Measurements from ENCODE around the gene CLK3.

DNA sequence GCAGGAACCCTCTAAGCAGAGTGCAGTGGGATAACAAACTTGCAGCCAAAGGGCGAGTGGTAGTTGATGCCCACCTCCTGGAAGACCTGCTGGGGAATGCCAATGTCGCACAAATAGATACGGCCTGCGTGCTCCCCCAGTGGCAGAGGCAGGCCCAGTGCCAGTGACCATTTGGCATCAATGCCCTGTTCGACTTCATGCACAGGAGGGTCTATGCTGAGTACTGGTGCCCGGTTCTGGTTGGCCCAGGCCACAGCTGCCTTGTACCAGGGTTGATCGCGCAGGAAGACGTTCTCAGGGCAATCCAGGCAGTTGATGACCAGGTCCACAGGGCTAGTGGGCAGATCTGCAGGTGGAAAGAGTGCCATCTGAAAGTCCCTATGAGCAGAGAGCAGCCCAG lies 17.0 kb downstream of the CLK3 start:
- TF ChIP-seq POLR2A (IDR thresholded peaks at IDR 0.05) = no peak
- TF ChIP-seq, protein P1, sequence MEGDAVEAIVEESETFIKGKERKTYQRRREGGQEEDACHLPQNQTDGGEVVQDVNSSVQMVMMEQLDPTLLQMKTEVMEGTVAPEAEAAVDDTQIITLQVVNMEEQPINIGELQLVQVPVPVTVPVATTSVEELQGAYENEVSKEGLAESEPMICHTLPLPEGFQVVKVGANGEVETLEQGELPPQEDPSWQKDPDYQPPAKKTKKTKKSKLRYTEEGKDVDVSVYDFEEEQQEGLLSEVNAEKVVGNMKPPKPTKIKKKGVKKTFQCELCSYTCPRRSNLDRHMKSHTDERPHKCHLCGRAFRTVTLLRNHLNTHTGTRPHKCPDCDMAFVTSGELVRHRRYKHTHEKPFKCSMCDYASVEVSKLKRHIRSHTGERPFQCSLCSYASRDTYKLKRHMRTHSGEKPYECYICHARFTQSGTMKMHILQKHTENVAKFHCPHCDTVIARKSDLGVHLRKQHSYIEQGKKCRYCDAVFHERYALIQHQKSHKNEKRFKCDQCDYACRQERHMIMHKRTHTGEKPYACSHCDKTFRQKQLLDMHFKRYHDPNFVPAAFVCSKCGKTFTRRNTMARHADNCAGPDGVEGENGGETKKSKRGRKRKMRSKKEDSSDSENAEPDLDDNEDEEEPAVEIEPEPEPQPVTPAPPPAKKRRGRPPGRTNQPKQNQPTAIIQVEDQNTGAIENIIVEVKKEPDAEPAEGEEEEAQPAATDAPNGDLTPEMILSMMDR (IDR thresholded peaks at IDR 0.05) = no peak

All from esophagus squamous epithelium (tissue), 4 donors.